Measurements from ENCODE around the gene MYRIP.

GRCh38 chr3:39819899-39820298 is 10.5 kb downstream of the MYRIP start:
- TF ChIP-seq CTCF (IDR thresholded peaks at IDR 0.05; ENCODE audit: low read depth, low read length, poor library complexity, severe bottlenecking) (no peak), EZH2phosphoT487 (IDR thresholded peaks at IDR 0.05; ENCODE audit: borderline replicate concordance, low read length) (no peak)

All from DOHH2 (cell line).